HG02884 (cell line): Measurements from ENCODE around the gene LRRC47.
A peak's percentile ranks its signal among the peaks of the same experiment; 100 is the strongest.
"Not testable (repeated sequence)": the region's sequence is repeated elsewhere in the genome, so short reads cannot be mapped to it uniquely, and the experiment has no call there.

ENCODE experiments used
- ATAC-seq: cut with Tn5 transposase; IDR thresholded peaks from one replicate; pipeline ENCODE4 v1.9.1; 2021; ENCODE audit warnings: mild to moderate bottlenecking, moderate library complexity; ENCODE audit not compliant: unreplicated experiment

Gene LRRC47

GRCh38 chr1:3749512-3749911 lies 46.8 kb downstream of the LRRC47 start:
- ATAC-seq: no peak

GRCh38 chr1:3748316-3748900 lies 47.9 kb downstream of the LRRC47 start:
- ATAC-seq: not testable (repeated sequence)

GRCh38 chr1:3747903-3748302 lies 48.4 kb downstream of the LRRC47 start:
- ATAC-seq: no peak

- no peak for ATAC-seq
These were observed 48.8 kb downstream of the LRRC47 start for GRCh38 chr1:3747522-3747848.

GRCh38 chr1:3746830-3747521 lies 49.3 kb downstream of the LRRC47 start:
- ATAC-seq: peak; percentile 72

- ATAC-seq: no peak
These were observed 49.9 kb downstream of the LRRC47 start for GRCh38 chr1:3746389-3746829.

GRCh38 chr1:3745590-3746381 lies 50.5 kb downstream of the LRRC47 start:
- no peak for ATAC-seq

- no peak for ATAC-seq
These were observed 51.2 kb downstream of the LRRC47 start for GRCh38 chr1:3745071-3745470.

GRCh38 chr1:3744646-3745045 lies 51.7 kb downstream of the LRRC47 start:
- ATAC-seq: no peak

GRCh38 chr1:3743826-3744225 lies 52.5 kb downstream of the LRRC47 start:
- no peak for ATAC-seq

- no peak for ATAC-seq
These were observed 52.9 kb downstream of the LRRC47 start for GRCh38 chr1:3743421-3743820.

GRCh38 chr1:3742439-3743298 lies 53.6 kb downstream of the LRRC47 start:
- ATAC-seq: no peak

GRCh38 chr1:3741566-3742438 lies 54.5 kb downstream of the LRRC47 start:
- no peak for ATAC-seq

GRCh38 chr1:3740752-3741151 lies 55.5 kb downstream of the LRRC47 start:
- no peak for ATAC-seq

- ATAC-seq: no peak
These were observed 56.3 kb downstream of the LRRC47 start for GRCh38 chr1:3740042-3740441.

- ATAC-seq: no peak
These were observed 57.4 kb downstream of the LRRC47 start for GRCh38 chr1:3738943-3739342.

- ATAC-seq: no peak
These were observed 59.6 kb downstream of the LRRC47 start for GRCh38 chr1:3736708-3737107.

GRCh38 chr1:3736131-3736561 lies 60.2 kb downstream of the LRRC47 start:
- ATAC-seq: no peak

GRCh38 chr1:3735688-3736087 lies 60.6 kb downstream of the LRRC47 start:
- no peak for ATAC-seq

GRCh38 chr1:3735027-3735681 lies 61.1 kb downstream of the LRRC47 start:
- no peak for ATAC-seq
